CD4-positive, alpha-beta T cell treated with Interferon gamma for 1 hour (primary cell): ENCODE measurements around the gene BATF2.
"Not testable (repeated sequence)": the region's sequence is repeated elsewhere in the genome, so short reads cannot be mapped to it uniquely, and the experiment has no call there.

ENCODE experiments used
- DNase-seq: peaks from one replicate; pipeline ENCODE4 v3.0.0-alpha.2; 2020

BATF2 gene

GRCh38 chr11:64996710-64997380 is at the start of gene BATF2:
Gene BATF2 (minus strand): TSS chr11:64996971. CDS start chr11:64996914, 57 bp downstream.
- peak; percentile 72 for DNase-seq

DNA sequence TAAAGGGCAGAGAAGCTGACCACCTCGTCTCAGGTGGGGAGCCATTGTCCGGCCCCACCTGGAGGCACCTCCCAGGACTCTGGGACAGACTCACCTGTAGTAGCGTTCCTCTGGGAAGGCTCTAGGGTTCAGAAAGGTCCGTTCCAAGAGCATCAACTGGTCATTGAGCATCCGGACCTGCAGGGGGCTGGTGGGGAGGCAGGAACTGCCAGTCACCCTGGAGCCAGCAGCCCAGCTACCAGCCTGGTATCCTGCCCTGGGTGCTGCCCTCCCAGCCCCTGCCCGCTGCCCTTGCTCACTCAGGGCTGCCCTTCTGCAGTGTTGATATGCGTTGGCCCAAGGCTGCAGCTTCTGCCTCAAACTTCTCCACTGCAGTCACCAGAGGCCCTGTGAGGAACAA is 49.0 kb upstream of the BATF2 start:
- no peak for DNase-seq

- no peak for DNase-seq
These were observed 48.3 kb upstream of the BATF2 start for GRCh38 chr11:65045061-65045460.

DNA sequence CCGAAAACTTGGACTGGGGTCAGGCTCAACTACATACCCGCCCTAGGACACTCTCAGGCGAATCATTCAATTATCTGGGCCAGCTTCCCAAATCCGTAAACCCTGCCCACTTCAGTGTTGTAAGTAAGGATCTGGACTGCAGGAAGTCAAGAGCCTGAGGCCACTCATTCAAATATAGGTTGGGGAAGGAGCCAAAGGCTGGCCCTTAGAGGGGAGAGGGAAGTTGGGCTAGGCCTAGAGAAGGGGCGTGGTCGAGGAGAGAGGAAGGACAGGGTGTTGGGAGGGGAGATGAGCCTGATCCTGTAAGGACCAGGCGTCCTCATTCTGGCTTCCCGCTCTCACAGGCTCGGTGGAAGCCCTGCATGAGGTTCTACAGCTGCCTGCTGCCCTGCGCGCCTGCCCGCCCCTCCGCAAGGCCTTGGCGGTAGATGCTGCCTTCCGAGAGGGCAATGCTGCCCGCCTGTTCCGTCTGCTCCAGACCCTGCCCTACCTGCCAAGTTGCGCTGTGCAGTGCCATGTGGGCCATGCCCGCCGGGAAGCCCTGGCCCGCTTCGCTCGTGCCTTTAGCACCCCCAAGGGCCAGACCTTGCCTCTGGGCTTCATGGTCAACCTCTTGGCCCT is 47.2 kb upstream of the BATF2 start:
- peak; percentile 35 for DNase-seq

GRCh38 chr11:65042891-65043290 is 46.1 kb upstream of the BATF2 start:
- no peak for DNase-seq

DNA sequence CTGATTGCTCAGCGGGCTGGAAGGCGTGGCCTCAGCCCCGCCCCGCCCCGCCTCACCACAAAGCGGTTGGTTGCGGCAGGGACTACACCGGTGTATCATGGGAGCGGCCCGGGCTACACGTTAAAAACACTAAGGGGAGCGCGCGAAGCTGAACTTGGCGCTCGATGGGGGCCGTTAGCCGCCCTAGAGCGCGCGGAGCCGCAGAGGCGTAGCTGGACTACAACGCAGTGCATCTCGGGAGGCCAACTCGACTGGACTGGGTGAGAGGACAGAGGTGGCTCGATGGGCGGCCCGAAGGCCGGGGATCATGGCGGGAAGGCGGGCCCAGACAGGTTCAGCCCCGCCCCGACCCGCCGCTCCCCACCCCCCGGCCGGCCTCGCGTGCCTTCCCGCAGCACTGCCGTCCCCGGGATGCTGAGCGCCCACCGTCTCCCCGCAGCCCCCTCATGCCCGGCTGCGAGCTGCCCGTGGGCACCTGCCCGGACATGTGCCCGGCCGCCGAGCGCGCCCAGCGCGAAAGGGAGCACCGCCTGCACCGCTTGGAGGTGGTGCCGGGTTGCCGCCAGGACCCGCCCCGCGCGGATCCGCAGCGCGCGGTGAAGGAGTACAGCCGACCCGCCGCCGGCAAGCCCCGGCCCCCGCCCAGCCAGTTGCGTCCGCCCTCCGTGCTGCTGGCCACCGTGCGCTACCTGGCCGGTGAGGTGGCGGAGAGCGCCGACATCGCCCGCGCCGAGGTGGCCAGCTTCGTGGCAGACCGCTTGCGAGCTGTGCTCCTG is 44.3 kb upstream of the BATF2 start, which contains the start of gene SAC3D1:
SAC3D1 (plus strand) TSS at position 364 of the 776 bp plus-strand sequence; CDS start at position 447, 83 bp downstream.
- DNase-seq = peak; percentile 89

DNA sequence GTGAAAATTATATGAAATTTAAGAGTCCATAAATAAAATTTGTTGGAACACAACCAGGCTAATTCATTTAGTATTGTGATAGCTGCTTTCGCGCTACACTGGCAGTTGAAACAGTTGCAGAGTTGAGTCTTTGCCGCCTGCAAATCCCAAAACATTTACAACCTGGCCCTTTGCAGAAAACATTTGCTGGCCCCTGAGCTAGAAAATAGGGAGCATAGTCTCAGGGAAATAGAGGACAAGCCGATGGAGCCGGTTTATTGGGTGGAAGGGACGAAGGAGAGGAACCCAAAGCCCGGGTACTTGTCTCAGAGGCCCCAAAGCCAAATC is 43.7 kb upstream of the BATF2 start:
- DNase-seq = no peak

- no peak for DNase-seq
These were observed 40.2 kb upstream of the BATF2 start for GRCh38 chr11:65036931-65037330.

- DNase-seq = no peak
These were observed 38.8 kb upstream of the BATF2 start for GRCh38 chr11:65035579-65035978.

GRCh38 chr11:65034423-65034822 is 37.7 kb upstream of the BATF2 start:
- DNase-seq = no peak

GRCh38 chr11:65032216-65032615 is 35.4 kb upstream of the BATF2 start:
- no peak for DNase-seq

- DNase-seq = peak; percentile 89
These were observed 30.7 kb upstream of the BATF2 start, which contains the start of gene SNX15 for GRCh38 chr11:65027213-65028067. Gene SNX15 (plus strand): TSS chr11:65027439. CDS start chr11:65027538, 99 bp downstream.

- no peak for DNase-seq
These were observed 30.0 kb upstream of the BATF2 start for GRCh38 chr11:65026810-65027209.

GRCh38 chr11:65023502-65023901 is 26.7 kb upstream of the BATF2 start:
- not testable (repeated sequence) for DNase-seq

DNA sequence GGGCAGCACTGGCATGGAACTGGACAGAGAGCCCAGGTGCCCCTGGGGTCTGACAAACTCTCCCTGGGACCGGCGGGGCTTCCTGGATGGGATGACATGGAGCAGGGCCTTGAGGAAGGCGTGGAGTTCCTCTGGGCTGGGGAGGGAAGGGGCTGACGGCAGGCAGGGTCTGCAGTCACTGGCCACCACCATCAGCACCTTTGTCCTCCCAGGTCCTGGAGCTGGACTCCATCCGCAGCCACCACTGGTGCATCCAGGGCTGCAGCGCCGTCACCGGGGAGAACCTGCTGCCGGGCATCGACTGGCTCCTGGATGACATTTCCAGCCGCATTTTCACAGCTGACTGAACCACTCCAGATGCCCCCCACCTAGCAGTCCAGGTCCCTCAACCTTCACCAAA is 24.7 kb upstream of the BATF2 start:
- DNase-seq = no peak

GRCh38 chr11:65021003-65021402 is 24.2 kb upstream of the BATF2 start:
- DNase-seq = no peak

GRCh38 chr11:65019824-65020223 is 23.1 kb upstream of the BATF2 start:
- DNase-seq = no peak

DNA sequence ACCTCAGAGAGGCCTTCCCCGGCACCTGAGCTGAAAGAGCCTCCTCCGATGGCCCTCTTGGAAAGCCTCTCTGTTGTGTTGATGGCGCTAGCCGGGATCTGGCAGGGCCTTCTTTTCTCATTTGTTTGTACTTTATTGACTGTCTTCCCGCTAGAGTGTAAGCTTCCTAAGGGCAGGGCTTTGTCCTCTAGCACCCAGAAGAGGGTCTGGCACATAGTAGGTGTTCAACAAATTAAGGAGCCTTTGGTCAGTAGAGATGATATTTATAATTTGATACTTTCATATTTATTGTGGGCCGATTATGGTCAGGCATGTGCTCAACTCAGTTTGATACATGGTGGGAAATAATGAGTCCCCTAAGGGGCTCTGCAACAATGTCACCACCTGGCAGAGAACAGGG is 21.2 kb upstream of the BATF2 start:
- DNase-seq = no peak

DNA sequence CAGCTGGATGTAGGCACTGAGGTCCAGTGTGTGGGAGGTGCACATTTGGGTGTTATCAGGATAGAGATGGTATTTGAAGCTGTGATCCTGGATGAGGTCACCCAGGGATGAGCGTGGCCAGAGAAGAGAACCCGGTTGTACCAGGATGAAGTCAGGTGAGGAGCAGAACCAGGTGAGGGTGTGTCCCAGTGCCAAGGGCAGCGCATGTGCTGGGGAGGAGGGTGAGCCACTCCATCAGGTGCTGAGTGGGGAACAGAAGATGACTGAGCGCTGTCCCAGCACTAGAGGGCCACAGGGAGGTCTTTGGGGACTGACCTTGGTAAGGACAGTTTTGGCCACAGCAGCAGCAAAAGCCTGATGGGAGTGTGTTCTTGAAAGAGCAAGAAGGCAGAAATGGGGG is 19.9 kb upstream of the BATF2 start:
- DNase-seq = no peak

DNA sequence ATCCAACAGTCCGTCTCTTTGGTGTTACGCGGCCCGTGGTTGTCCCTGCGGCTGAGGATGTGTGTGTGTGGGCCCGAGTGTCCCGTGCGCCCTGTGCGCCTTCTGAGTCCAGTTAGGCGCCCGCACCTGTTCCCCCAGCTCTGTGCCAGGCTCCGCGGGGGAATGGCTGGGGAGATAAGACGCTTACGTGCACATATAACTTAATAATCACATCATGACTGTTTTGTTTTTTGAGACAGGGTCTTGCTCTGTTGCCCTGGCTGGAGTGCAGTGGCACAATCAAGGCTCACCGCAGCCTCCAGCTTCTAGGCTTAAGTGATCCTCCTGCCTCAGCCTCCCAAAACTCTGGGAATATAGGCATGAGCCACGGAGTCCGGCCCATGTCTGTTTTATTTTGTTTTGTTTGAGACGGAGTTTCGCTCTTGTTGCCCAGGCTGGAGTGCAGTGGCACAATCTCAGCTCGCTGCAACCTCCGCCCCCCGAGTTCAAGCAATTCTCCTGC is 18.0 kb upstream of the BATF2 start:
- DNase-seq = no peak

GRCh38 chr11:65013888-65014725 is 17.3 kb upstream of the BATF2 start, which contains the start of gene ARL2:
Gene ARL2 (plus strand): TSS chr11:65014160. CDS start chr11:65014208, 48 bp downstream.
- DNase-seq = peak; percentile 88
